Endothelial cell of umbilical vein (primary cell): ENCODE measurements around the gene NRCAM.

Experiments used
- CTCF ChIP-seq, 2 donors: IDR thresholded peaks; 1 replicate in 1 of 2; 2 replicates in 1 of 2; pipeline ENCODE4 v1.5.1; 2011; ENCODE audit warnings: low read length in 2 of 2, mild to moderate bottlenecking in 2 of 2, moderate library complexity in 2 of 2, control low read depth in 1 of 2, inconsistent platforms in 1 of 2, low read depth in 1 of 2; ENCODE audit not compliant: insufficient read depth in 1 of 2; ENCODE audit errors: extremely low read depth in 1 of 2
- EZH2 ChIP-seq: IDR thresholded peaks from 2 replicates; pipeline ENCODE4 v1.6.1; 2012; ENCODE audit warnings: borderline replicate concordance, low read depth, mild to moderate bottlenecking, moderate library complexity, low read length, inconsistent platforms; ENCODE audit not compliant: severe bottlenecking
- FOS ChIP-seq: IDR thresholded peaks from 2 replicates; pipeline ENCODE4 v1.6.1; 2011; ENCODE audit warnings: mild to moderate bottlenecking, low read length, moderate library complexity, borderline replicate concordance; ENCODE audit not compliant: insufficient read depth
- GATA2 ChIP-seq: IDR thresholded peaks from 2 replicates; pipeline ENCODE4 v1.7.0; 2011; ENCODE audit warnings: low read depth, mild to moderate bottlenecking, moderate library complexity, mixed read lengths, low read length; ENCODE audit not compliant: insufficient read length, insufficient read depth
- JUN ChIP-seq: IDR thresholded peaks from 2 replicates; pipeline ENCODE4 v1.6.1; 2011; ENCODE audit warnings: borderline replicate concordance, low read depth; ENCODE audit not compliant: insufficient read length, insufficient read depth
- MAX ChIP-seq: IDR thresholded peaks from 2 replicates; pipeline ENCODE4 v1.6.1; 2011; ENCODE audit not compliant: insufficient read depth, insufficient read length
- MYC ChIP-seq: IDR thresholded peaks from one replicate; pipeline ENCODE4 v1.6.1; 2011; ENCODE audit warnings: mild to moderate bottlenecking, low read depth, low read length
- POLR2A ChIP-seq: IDR thresholded peaks from 2 replicates; pipeline ENCODE4 v1.6.1; 2012; ENCODE audit warnings: low read depth, mild to moderate bottlenecking, control low read depth, low read length
- POLR2AphosphoS5 ChIP-seq: IDR thresholded peaks from 2 replicates; pipeline ENCODE4 v1.6.1; 2012; ENCODE audit warnings: low read depth, mild to moderate bottlenecking, control low read depth, low read length, moderate library complexity; ENCODE audit not compliant: insufficient read depth

GRCh38 chr7:108395426-108395825 lies 60.8 kb downstream of the NRCAM start:
- TF ChIP-seq CTCF (IDR thresholded peaks at IDR 0.05; ENCODE audit: extremely low read depth in 1 of 2, insufficient read depth in 1 of 2, low read depth in 1 of 2, low read length in 2 of 2), result no peak
- no peak for TF ChIP-seq POLR2A
- TF ChIP-seq MAX, result no peak
- no peak for TF ChIP-seq EZH2
- TF ChIP-seq POLR2AphosphoS5, result no peak
- no peak for TF ChIP-seq JUN
- no peak for TF ChIP-seq GATA2
- no peak for TF ChIP-seq FOS
- no peak for TF ChIP-seq MYC
